ENCODE measurements around the gene LSM8. TPM values are rescaled to one million over a fixed set of nuclear protein-coding genes. Genes with fewer than 3 reads are reported as not detected.
"Not testable (repeated sequence)": the region's sequence is repeated elsewhere in the genome, so short reads cannot be mapped to it uniquely, and the experiment has no call there.

Gene LSM8
- total RNA-seq, 2 donors from 2014 or later = 35.0 to 37.5 TPM

GRCh38 chr7:118224521-118224920 lies 40.6 kb downstream of the LSM8 start, which contains the start of gene ANKRD7:
Gene ANKRD7 (plus strand): TSS chr7:118224704. CDS start chr7:118224831, 127 bp downstream.
- H3K27me3 Mint-ChIP-seq = peaks cover 8% of the 10 kb centered on the region
- H3K27ac Mint-ChIP-seq = no peak within 1 kb of the TSS
- ATAC-seq (replicated peaks) = no peak
- no peaks in the 10 kb centered on the region for H3K36me3 Mint-ChIP-seq (ENCODE audit: low read depth)
- no peaks in the 10 kb centered on the region for H3K9me3 Mint-ChIP-seq
- no peaks in the 10 kb centered on the region for H3K4me1 Mint-ChIP-seq
- H3K4me3 Mint-ChIP-seq = no peak within 1 kb of the TSS

- H3K36me3 Mint-ChIP-seq (ENCODE audit: low read depth) = no peaks in the 10 kb centered on the region
- no peaks in the 10 kb centered on the region for H3K9me3 Mint-ChIP-seq
- H3K4me1 Mint-ChIP-seq = no peaks in the 10 kb centered on the region
- no peak for ATAC-seq (replicated peaks)
- no peak overlapping the region for H3K4me3 Mint-ChIP-seq
- H3K27ac Mint-ChIP-seq = no peak overlapping the region
- peaks cover 8% of the 10 kb centered on the region for H3K27me3 Mint-ChIP-seq
Observed at GRCh38 chr7:118232837-118233236, 48.9 kb downstream of the LSM8 start.

- Mint-ChIP-seq H3K4me1 (no peaks in the 10 kb centered on the region), H3K36me3 (ENCODE audit: low read depth) (no peaks in the 10 kb centered on the region), H3K4me3 (no peak overlapping the region), H3K27me3 (peaks cover 3% of the 10 kb centered on the region), H3K9me3 (no peaks in the 10 kb centered on the region), H3K27ac (no peak overlapping the region)
- no peak for ATAC-seq (replicated peaks)
Observed at GRCh38 chr7:118233799-118234198, 49.8 kb downstream of the LSM8 start.

GRCh38 chr7:118239014-118239413 lies 55.0 kb downstream of the LSM8 start:
- Mint-ChIP-seq H3K27me3 (peaks cover 2% of the 10 kb centered on the region), H3K27ac (no peak overlapping the region), H3K9me3 (no peaks in the 10 kb centered on the region), H3K4me3 (no peak overlapping the region), H3K36me3 (ENCODE audit: low read depth) (no peaks in the 10 kb centered on the region), H3K4me1 (no peaks in the 10 kb centered on the region)
- ATAC-seq (replicated peaks) = no peak

- ATAC-seq (replicated peaks); H3K27me3 Mint-ChIP-seq; H3K4me3 Mint-ChIP-seq; H3K27ac Mint-ChIP-seq; H3K4me1 Mint-ChIP-seq; H3K9me3 Mint-ChIP-seq; H3K36me3 Mint-ChIP-seq (ENCODE audit: low read depth): not testable (repeated sequence)
Observed at GRCh38 chr7:118240320-118240719, 56.4 kb downstream of the LSM8 start.

Other genes starting within 250 kb of the LSM8 start
- gene ANKRD7, start 40.5 kb downstream of the LSM8 start, total RNA-seq = under 1 TPM; 0.45 to 0.90 TPM

All from activated T-helper 17 cell treated with anti-CD3 and anti-CD28 coated beads, Interleukin-2, amount 50 U/mL, for 72 hours (primary cell).